K562 (cell line): ENCODE data around the gene SPAG4. TPM values are rescaled to one million over a fixed set of nuclear protein-coding genes. Genes with fewer than 3 reads are reported as not detected.
A peak's percentile ranks its signal among the peaks of the same experiment; 100 is the strongest.

Experiments
- ATAC-seq: fragments of 200-7000 bp; cut with Tn5 transposase; 3 replicates; pipeline ENCODE4 v1.9.1; 2020; ENCODE audit warnings: moderate library complexity
- BruUV-seq: library from RNA; stranded (reverse); fragments of 400-500 nt; replicated peaks from 2 replicates; lab custom pipeline; 2021; lab: Mats Ljungman, UMichigan
- CTCF ChIA-PET: fragments of 300-600 bp; formaldehyde crosslinking; extraction: SDS; loops from one replicate; lab custom pipeline; 2021; ENCODE audit warnings: low intra/inter-chr PET ratio; lab: Yijun Ruan, JAX
- POLR2A ChIA-PET: fragments of 300-600, 350-650 bp; sonication (Branson Sonifier 250); formaldehyde crosslinking; extraction: SDS; loops from one replicate; lab custom pipeline; 2021; ENCODE audit warnings: antibody characterized with exemption, inconsistent platforms; lab: Yijun Ruan, JAX
- DNase-seq, 4 experiments: peaks; one replicate each; pipeline versions ENCODE4 v3.0.0 to v3.0.0-alpha.2; 2011 to 2018; ENCODE audit warnings: low spot score in 3 of 4, mixed read lengths in 3 of 4; ENCODE audit errors: extremely low read depth in 1 of 4
- FAIRE-seq: peaks from 2 replicates; lab custom pipeline; 2011; peaks lifted over from hg19 to GRCh38; lab: Jason Lieb, UNC
- H2AFZ ChIP-seq: 2 replicates; pipeline ENCODE4 v1.6.0; 2011; ENCODE audit warnings: low read depth, low read length, control low read depth, inconsistent platforms
- H3K27ac ChIP-seq: fragments of 200-600 bp; 3 replicates; pipeline ENCODE4 v1.8.0; 2011; ENCODE audit warnings: low read depth, mild to moderate bottlenecking, control low read depth, inconsistent platforms, low read length, moderate library complexity, mixed read lengths; ENCODE audit errors: extremely low read depth
- H3K27me3 ChIP-seq, 2 experiments: fragments of 300-600 bp in 1 of 2; 2 replicates in 1 of 2; 3 replicates in 1 of 2; pipeline versions ENCODE4 v1.6.0 to v1.8.0; 2011; ENCODE audit warnings: inconsistent platforms in 2 of 2, low read length in 2 of 2, mild to moderate bottlenecking in 1 of 2, mixed read lengths in 1 of 2, moderate library complexity in 1 of 2; ENCODE audit not compliant: control insufficient read depth in 2 of 2, insufficient read depth in 2 of 2
- H3K36me3 ChIP-seq: fragments of 300-600 bp; 3 replicates; pipeline ENCODE4 v1.8.0; 2011; ENCODE audit warnings: mild to moderate bottlenecking, low read length, inconsistent platforms; ENCODE audit not compliant: control insufficient read depth, insufficient read depth
- H3K4me1 ChIP-seq, 2 experiments: fragments of 200-600 bp in 1 of 2; replicated peaks in 1 of 2; 2 replicates in 1 of 2; 3 replicates in 1 of 2; pipeline versions ENCODE4 v1.5.1 to v1.8.0; 2011; ENCODE audit warnings: inconsistent platforms in 2 of 2, low read length in 2 of 2, mild to moderate bottlenecking in 1 of 2, mixed read lengths in 1 of 2, moderate library complexity in 1 of 2; ENCODE audit not compliant: control insufficient read depth in 2 of 2, insufficient read depth in 2 of 2
- H3K4me2 ChIP-seq: 2 replicates; pipeline ENCODE4 v1.6.1; 2011; ENCODE audit warnings: low read length, control low read depth, inconsistent platforms, mixed read lengths; ENCODE audit not compliant: insufficient read depth
- H3K4me3 ChIP-seq: fragments of 200-600 bp; sonication (generic), shearing (Covaris generic); 2 replicates; pipeline ENCODE4 v1.5.1; 2016; ENCODE audit warnings: control low read depth, inconsistent platforms
- H3K79me2 ChIP-seq: fragments of 200-600 bp; 3 replicates; pipeline ENCODE4 v1.8.0; 2011; ENCODE audit warnings: low read length, inconsistent platforms; ENCODE audit not compliant: control insufficient read depth, insufficient read depth
- H3K9ac ChIP-seq, 2 experiments: 2 replicates each; pipeline versions ENCODE4 v1.6.0 to v1.6.1; 2011; ENCODE audit warnings: low read depth in 2 of 2, low read length in 2 of 2, control low read depth in 1 of 2, inconsistent platforms in 1 of 2, mild to moderate bottlenecking in 1 of 2, mixed read lengths in 1 of 2; ENCODE audit not compliant: insufficient read depth in 1 of 2
- H3K9me1 ChIP-seq: one replicate; pipeline ENCODE4 v1.6.0; 2011; ENCODE audit warnings: inconsistent platforms, mild to moderate bottlenecking, low read length, moderate library complexity; ENCODE audit not compliant: control insufficient read depth, insufficient read depth
- H3K9me3 ChIP-seq: replicated peaks from 2 replicates; pipeline ENCODE4 v1.5.1; 2011; ENCODE audit warnings: low read depth, low read length, inconsistent platforms; ENCODE audit not compliant: control insufficient read depth, insufficient read depth
- H4K20me1 ChIP-seq: replicated peaks from 2 replicates; pipeline ENCODE4 v1.6.1; 2011; ENCODE audit warnings: low read length, inconsistent platforms, mixed read lengths; ENCODE audit not compliant: control insufficient read depth, insufficient read depth
- ATF7 ChIP-seq: fragments of 450-650 bp; IDR thresholded peaks from 2 replicates; pipeline ENCODE4 v1.7.1; 2014; ENCODE audit warnings: mild to moderate bottlenecking, moderate library complexity
- CREBBP ChIP-seq: IDR thresholded peaks from one replicate; pipeline ENCODE4 v1.6.1; 2012; ENCODE audit warnings: low read depth, mild to moderate bottlenecking, control low read depth, inconsistent platforms, low read length
- CTCF ChIP-seq, 3 experiments: IDR thresholded peaks in 2 of 3; conservative IDR thresholded peaks in 1 of 3; 2 replicates each; pipeline ENCODE4 v1.5.1; 2011 to 2012; ENCODE audit warnings: low read length in 3 of 3, mild to moderate bottlenecking in 3 of 3, control low read depth in 2 of 3, improper control_type of control experiment in 1 of 3, inconsistent platforms in 1 of 3, low read depth in 1 of 3, mixed read lengths in 1 of 3, moderate library complexity in 1 of 3; ENCODE audit not compliant: insufficient read depth in 2 of 3
- CTCFL ChIP-seq: IDR thresholded peaks from 2 replicates; pipeline ENCODE4 v1.6.1; 2011; ENCODE audit warnings: borderline replicate concordance, low read depth, mild to moderate bottlenecking, moderate library complexity, low read length; ENCODE audit not compliant: insufficient read depth, poor library complexity, severe bottlenecking
- E2F6 ChIP-seq, 2 experiments: IDR thresholded peaks; 2 replicates each; pipeline ENCODE4 v1.6.1; 2011; ENCODE audit warnings: borderline replicate concordance in 1 of 2, control low read depth in 1 of 2, low read depth in 1 of 2, low read length in 1 of 2, mild to moderate bottlenecking in 1 of 2, mixed read lengths in 1 of 2, moderate library complexity in 1 of 2; ENCODE audit not compliant: insufficient read depth in 1 of 2, insufficient read length in 1 of 2, poor library complexity in 1 of 2, severe bottlenecking in 1 of 2; ENCODE audit errors: extremely low read depth in 1 of 2
- EHMT2 ChIP-seq: fragments of 450-650 bp; IDR thresholded peaks from 2 replicates; pipeline ENCODE4 v1.6.1; 2018; ENCODE audit warnings: antibody characterized with exemption
- HMG20B ChIP-seq: fragments of 250-450 bp; sonication (Bioruptor Pico); IDR thresholded peaks from 2 replicates; pipeline ENCODE4 v1.5.0; 2021; ENCODE audit warnings: mild to moderate bottlenecking
- NKRF ChIP-seq: fragments of 450-650 bp; IDR thresholded peaks from 2 replicates; pipeline ENCODE4 v1.6.1; 2016; ENCODE audit warnings: borderline replicate concordance
- SMARCB1 ChIP-seq: IDR thresholded peaks from 2 replicates; pipeline ENCODE4 v1.6.1; 2011; ENCODE audit warnings: improper control_type of control experiment, low read depth; ENCODE audit not compliant: insufficient read length
- WHSC1 ChIP-seq: IDR thresholded peaks from one replicate; pipeline ENCODE4 v1.6.1; 2012; ENCODE audit warnings: low read length, control low read depth, inconsistent platforms
- ZNF444 ChIP-seq: fragments of 250-450 bp; sonication (Bioruptor Pico); IDR thresholded peaks from 2 replicates; pipeline ENCODE4 v1.4.0; 2020; ENCODE audit warnings: mild to moderate bottlenecking, moderate library complexity
- ZNF639 ChIP-seq, 2 experiments: fragments of 200-800 bp in 1 of 2; sonication (Bioruptor generic) in 1 of 2; sonication (generic) in 1 of 2; formaldehyde crosslinking in 1 of 2; IDR thresholded peaks in 1 of 2; conservative IDR thresholded peaks in 1 of 2; 2 replicates each; pipeline versions ENCODE4 v1.5.0 to v1.6.1; 2016 to 2020; ENCODE audit warnings: missing compliant biosample characterization in 1 of 2, missing genetic modification characterization in 1 of 2, missing genetic modification reagents in 1 of 2
- ZNF717 ChIP-seq: fragments of 250-450 bp; sonication (Bioruptor Pico); IDR thresholded peaks from 2 replicates; pipeline ENCODE4 v1.5.0; 2021
- WGBS: fragments of 100-300 bp; shearing (Covaris generic); methylation state at CpG from one replicate; pipeline ENCODE4 v1.1.6; 2016; ENCODE audit warnings: low coverage, mixed read lengths; ENCODE audit not compliant: insufficient coverage; ENCODE audit errors: missing lambda C conversion rate; 5-methylcytosine and 5-hydroxymethylcytosine counted together
- in situ Hi-C: fragments of 300-500 bp; cut with MboI; formaldehyde crosslinking; loops from 4 replicates; pipeline ENCODE4 v1.15.0; 2018; ENCODE audit warnings: inconsistent platforms, mixed read lengths
- intact Hi-C: fragments of 100-400 bp; cut with micrococcal nuclease; formaldehyde crosslinking; loops from 2 replicates; pipeline ENCODE4 v1.14.2; 2022
- polyA plus RNA-seq, 8 experiments: library from polyadenylated mRNA; depleted of rRNA in 4 of 8; stranded (reverse) in 5 of 8; unstranded in 3 of 8; fragments of >200 nt; fragmentation: Nextera tagmentation in 2 of 8; fragmentation: Illumina TruSeq in 1 of 8; extraction: Ambion mirVana in 2 of 8; extraction: Trizol in 1 of 8; gene quantifications; 2 replicates each; pipeline versions ENCODE4 v1.2.1 to v1.2.3, GENCODE V29; 2011 to 2014; ENCODE audit warnings: inconsistent platforms in 1 of 8, missing spikeins in 1 of 8
- total RNA-seq, 7 experiments: library from RNA; depleted of rRNA in 6 of 7; stranded (reverse); fragments of >200 nt in 6 of 7; fragmentation: Illumina TruSeq in 2 of 7; extraction: Trizol in 2 of 7; gene quantifications; 2 replicates each; pipeline versions ENCODE4 v1.2.1 to v1.2.3, GENCODE V29; 2011 to 2021; ENCODE audit warnings: low replicate concordance in 1 of 7

Gene SPAG4
- total and polyA plus RNA-seq, 9 of the 15 experiments (the other 6 are each of a cell fraction or from before 2014, with no cell fraction given) = 1.6 to 11.4 (median 4.6) TPM

- no peaks in the 10 kb centered on the region for H3K36me3 ChIP-seq
- no TSS peak for BruUV-seq
- H3K27ac ChIP-seq = no peak overlapping the region
- peaks cover 0 to 9% of the 10 kb centered on the region in 2 experiments; a peak in 2 of 5 replicates for H3K27me3 ChIP-seq
- no peak overlapping the region for H2AFZ ChIP-seq
- 3% methylated on average over 4 of the region's 4 CpGs for WGBS
- H3K9me1 ChIP-seq = no peaks in the 10 kb centered on the region
- H3K4me3 ChIP-seq = no peak overlapping the region
- intact Hi-C loops = loop anchor here (5.0 kb wide), 1 partner anchor 92 kb away; no protein-coding TSS in a partner anchor
- H3K9ac ChIP-seq = no peak overlapping the region
- DNase-seq = peak; percentile 54 to 59 (median 56)
- no peaks in the 10 kb centered on the region for H3K9me3 ChIP-seq
- ChIA-PET CTCF (no interaction called here), POLR2A (interaction anchor here (2.6 kb wide), 1 partner anchor 11 kb away, joined by 6 read pairs; the partner anchor contains the start of gene SPAG4)
- peaks cover 7 to 34% of the 10 kb centered on the region in 2 experiments for H3K4me1 ChIP-seq
- in situ Hi-C loops = no loop called here
- H3K4me2 ChIP-seq = no peak overlapping the region
- no peaks in the 10 kb centered on the region for H4K20me1 ChIP-seq
- peak; percentile 59 for ATAC-seq
- peak; percentile 55 for FAIRE-seq
- H3K79me2 ChIP-seq = no peaks in the 10 kb centered on the region
- TF ChIP-seq ATF7 (no peak), EHMT2 (no peak), CTCFL (peak; percentile 27), ZNF444 (CRISPR knock-in tag) (no peak), SMARCB1 (no peak), ZNF717 (CRISPR knock-in tag) (no peak), WHSC1 (no peak), CTCF (IDR thresholded peaks at IDR 0.05 in 2 of 3, conservative IDR thresholded peaks at IDR 0.05 in 1 of 3; ENCODE audit: insufficient read depth in 2 of 3, low read depth in 1 of 3, low read length in 3 of 3) (peak; percentile 59 to 69 (median 61)), CREBBP (no peak), HMG20B (CRISPR knock-in tag) (no peak), E2F6 (IDR thresholded peaks at IDR 0.05; ENCODE audit: borderline replicate concordance in 1 of 2, extremely low read depth in 1 of 2, insufficient read depth in 1 of 2, insufficient read length in 1 of 2, low read depth in 1 of 2, low read length in 1 of 2, poor library complexity in 1 of 2, severe bottlenecking in 1 of 2) (no peak), NKRF (no peak), ZNF639 (CRISPR knock-in tag; conservative IDR thresholded peaks at IDR 0.05 in 1 of 2, IDR thresholded peaks at IDR 0.05 in 1 of 2) (no peak)
Observed at GRCh38 chr20:35604449-35604747, 11.2 kb upstream of the SPAG4 start.
